Frontal cortex (tissue), 4 donors: ENCODE data around the gene CD69. TPM values are rescaled to one million over a fixed set of nuclear protein-coding genes. Genes with fewer than 3 reads are reported as not detected.
"Not testable (repeated sequence)": the region's sequence is repeated elsewhere in the genome, so short reads cannot be mapped to it uniquely, and the experiment has no call there.

Experiments
- DNase-seq, 2 donors: peaks; one replicate each; pipeline ENCODE4 v3.0.0; 2012; ENCODE audit warnings: low spot score in 2 of 2
- FAIRE-seq: peaks from 2 replicates; lab custom pipeline; 2012; peaks lifted over from hg19 to GRCh38; lab: Jason Lieb, UNC
- total RNA-seq: library from RNA; depleted of rRNA; stranded (reverse); fragments of >200 nt; gene quantifications from one replicate; pipeline ENCODE4 v1.2.3, GENCODE V29; 2014
- donor health status: control.
- donor health status: control.
- donor health status: control.

The CD69 gene
- total RNA-seq, 1 donor from 2014 or later, result not detected

DNA sequence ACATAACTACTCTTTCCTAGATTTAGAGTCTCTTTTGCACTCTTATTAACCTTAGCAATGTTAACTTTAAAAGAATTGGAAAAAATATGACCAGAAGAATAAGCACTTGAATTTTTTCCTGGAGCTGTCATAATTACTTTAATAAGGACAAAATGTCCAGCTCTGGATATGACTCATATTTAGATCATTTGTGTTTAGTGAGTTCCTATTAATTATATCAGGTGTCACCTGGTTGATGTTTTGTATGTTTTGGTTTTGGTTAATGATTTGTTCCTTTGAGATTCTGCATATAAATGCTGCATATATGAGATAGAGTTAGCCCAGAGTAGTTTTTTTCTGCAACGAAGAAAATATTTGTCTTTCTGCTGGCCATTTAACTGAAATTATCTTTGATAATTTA lies 32.9 kb downstream of the CD69 start:
- FAIRE-seq, result no peak
- no peak for DNase-seq

GRCh38 chr12:9725213-9725870 lies 35.4 kb downstream of the CD69 start:
- FAIRE-seq, result no peak
- no peak for DNase-seq

- FAIRE-seq (no peak), DNase-seq (no peak)
Measured at GRCh38 chr12:9724023-9724422, 36.7 kb downstream of the CD69 start.

DNA sequence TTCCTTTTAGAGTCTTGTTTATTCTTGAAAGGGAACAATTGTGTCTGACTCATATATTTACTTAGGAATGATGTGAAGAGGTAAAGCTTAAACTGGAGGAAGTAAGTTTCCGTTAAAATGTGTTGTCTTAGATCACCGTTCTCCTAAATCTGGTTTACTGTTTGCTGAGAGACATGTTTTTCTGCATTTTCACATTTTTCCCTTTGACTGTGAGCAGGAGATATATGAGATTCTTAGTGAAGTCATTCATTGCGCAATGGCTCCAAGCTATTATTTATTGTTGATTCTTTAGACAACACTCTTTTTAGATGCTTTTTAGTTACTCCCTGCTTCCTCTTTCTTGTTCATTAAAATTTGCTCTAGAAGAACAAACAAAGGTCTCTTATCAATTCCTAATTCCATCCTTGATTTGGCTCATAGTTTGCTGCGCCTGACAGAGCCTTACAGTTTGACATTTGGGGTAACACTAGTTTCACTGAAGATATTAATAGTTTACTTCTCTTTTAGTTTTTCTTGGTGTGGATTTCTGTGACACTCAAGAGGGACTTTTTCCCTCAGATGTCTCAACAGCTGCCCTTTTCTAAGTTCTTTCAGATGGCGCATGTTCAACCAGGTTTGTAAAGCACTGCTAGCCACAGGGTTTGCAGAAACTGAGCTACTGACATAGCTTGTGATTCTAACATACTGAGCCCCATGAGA lies 39.2 kb downstream of the CD69 start:
- no peak for FAIRE-seq
- DNase-seq, result no peak

- DNase-seq (no peak), FAIRE-seq (no peak)
Measured at GRCh38 chr12:9719790-9720189, 40.9 kb downstream of the CD69 start.

- no peak for FAIRE-seq
- no peak for DNase-seq
Measured at GRCh38 chr12:9718968-9719367, 41.7 kb downstream of the CD69 start.

- FAIRE-seq (no peak), DNase-seq (no peak)
Measured at GRCh38 chr12:9717070-9717925, 43.4 kb downstream of the CD69 start.

DNA sequence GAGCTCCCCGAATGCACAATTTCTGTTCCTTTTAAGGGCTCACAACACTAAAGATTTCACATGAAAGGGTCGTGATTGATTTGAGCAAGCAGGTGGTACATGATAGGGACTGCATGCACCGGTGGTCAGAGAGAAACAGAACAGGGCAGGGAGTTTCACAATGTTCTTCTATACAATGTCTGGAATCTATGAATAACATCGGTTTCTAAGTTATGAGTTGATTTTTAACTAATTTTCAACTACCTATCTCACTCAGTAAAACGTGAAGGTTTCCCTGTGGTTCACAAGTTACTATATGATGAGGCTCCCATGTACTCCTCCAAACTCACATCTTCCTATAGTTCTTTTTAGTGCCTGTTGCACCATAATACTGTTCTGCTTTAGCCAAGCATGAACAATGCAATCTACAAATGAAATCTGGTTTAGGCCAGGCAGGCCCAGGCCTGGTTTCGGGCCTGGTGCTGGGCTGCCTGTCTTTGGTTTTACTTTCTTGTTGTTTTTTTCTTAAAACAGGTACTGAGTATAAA lies 47.6 kb downstream of the CD69 start:
- FAIRE-seq, DNase-seq: not testable (repeated sequence)

- no peak for FAIRE-seq
- no peak for DNase-seq
Measured at GRCh38 chr12:9711664-9712063, 49.0 kb downstream of the CD69 start.

GRCh38 chr12:9710584-9711375 lies 49.9 kb downstream of the CD69 start:
- no peak for DNase-seq

DNA sequence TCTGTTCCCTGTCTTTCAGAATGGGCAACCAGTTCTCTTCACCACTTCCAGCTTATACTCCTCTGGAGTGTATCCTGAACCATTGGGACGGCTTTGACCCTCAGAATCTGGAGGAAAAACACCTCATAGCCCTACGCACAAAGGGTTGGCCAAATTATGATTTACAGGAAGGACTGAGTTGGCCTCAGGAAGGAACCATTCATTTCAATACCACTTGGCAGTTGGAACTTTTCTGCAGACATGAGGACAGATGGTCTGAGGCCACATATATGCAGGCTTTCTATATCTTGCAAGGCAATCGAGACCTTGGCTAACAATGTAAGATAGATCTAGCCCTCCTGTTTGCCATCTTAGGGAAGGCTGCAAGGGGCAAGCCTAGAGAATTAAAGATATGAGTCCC lies 51.8 kb downstream of the CD69 start:
- FAIRE-seq, result no peak
- no peak for DNase-seq

More at GRCh38 chr12:9710584-9711375, 49.9 kb downstream of the CD69 start:
- no peak for FAIRE-seq

DNA sequence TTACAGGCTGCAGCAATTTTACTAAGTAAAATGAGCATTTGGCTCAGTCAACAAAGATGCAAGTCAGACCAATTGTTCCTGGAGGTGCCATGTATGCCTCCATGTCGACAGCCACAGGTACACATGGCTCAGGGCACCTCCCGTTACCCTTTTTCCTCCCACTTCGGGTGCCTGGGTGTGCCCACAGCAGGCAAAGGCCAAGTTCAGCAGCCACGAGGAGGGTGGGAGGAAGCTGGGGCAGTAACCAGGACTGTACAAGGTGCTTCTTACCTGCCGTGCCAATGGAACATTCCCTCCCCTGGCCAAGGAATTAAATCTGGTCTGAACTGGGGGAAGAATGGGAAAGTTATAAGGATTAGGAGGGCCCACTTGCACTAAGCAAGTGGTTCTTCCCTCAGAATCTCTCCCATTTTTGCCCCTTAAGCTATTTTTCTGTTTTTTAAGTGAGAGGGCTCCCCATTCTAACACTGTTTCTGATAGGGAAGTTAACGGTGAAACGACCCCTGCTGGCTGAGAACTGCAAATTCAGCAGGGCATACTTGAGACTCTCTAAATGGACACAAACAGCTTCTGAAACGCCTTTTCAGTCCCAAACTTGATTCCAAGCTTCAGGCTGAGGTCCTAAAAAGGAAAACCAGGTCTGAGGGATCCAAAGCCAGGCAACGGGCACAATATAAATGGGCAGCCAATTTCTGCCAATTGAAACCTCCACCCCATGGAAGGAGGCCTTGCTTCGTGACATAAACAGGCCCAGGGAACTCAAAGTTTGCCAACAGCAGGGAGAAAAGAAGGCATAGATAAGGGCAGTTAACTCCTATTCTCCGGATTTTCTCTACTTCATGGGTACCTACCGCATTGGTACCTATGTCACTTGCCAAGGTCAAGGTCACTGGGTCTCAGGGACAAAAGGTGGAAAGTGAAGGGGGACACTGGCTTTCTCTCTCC lies 52.6 kb downstream of the CD69 start:
- FAIRE-seq (no peak), DNase-seq (peak in 1 of 2 donors; percentile 18)

DNA sequence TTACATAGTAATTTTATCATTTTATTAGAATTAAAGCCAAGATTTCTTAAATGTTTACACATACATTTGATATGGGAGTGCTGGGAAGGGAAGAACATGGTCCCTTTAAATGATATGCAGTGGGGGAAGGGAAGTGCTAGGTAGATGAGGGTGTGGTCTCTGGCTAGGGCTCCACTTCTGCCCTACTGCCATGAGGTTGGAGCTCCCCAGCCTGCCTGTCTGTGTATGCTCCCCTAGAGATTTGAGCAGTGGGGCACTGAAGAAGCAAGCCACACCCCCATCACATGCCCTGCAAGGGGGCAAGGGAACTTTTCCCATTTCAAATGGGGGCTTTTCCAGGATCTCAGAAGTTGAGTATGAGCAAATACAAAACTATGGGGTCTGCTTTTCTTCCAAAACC lies 53.3 kb downstream of the CD69 start:
- FAIRE-seq (no peak), DNase-seq (no peak)

DNA sequence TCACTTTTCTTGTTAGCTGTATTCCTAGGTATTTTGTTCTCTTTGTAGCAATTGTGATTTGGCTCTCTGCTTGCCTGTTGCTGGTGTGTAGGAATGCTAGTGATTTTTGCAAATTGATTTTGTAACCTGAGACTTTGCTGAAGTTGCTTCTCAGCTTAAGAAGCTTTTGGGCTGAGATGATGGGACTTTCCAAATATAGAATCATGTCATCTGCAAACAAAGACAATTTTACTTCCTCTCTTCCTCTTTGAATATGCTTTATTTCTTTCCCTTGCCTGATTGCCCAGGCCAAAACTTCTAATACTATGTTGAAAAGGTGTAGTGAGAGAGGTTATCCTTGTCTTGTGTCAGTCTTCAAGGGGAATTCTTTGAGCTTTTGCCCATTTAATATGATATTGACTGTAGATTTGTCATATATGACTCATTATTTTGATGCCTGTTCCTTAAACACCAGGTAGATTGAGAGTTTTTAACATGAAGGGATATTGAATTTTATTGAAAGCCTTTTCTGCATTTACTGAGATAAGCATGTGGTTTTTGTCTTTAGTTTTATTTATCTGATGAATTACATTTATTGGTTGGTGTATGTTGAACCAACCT lies 54.5 kb downstream of the CD69 start:
- DNase-seq (no peak), FAIRE-seq (no peak)

DNA sequence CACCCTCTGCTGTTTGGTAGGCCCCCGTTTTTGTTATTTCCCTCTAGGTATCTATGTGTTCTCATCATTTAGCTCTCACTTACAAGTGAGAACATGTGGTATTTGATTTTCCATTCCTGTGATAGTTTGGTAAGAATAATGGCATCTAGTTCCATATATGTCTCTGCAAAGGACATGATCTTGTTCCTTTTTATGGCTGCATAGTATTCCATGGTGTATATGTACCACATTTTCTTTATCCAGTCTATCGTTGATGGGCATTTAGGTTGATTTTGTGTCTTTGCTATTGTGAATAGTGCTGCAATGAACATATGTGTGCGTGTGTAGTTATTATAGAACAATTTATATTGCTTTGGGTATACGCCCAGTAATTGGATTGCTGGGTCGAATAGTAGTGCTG lies 56.1 kb downstream of the CD69 start:
- not testable (repeated sequence) for DNase-seq, FAIRE-seq
